IMR-90 (cell line): ENCODE measurements around the gene APOL3. TPM values are rescaled to one million over a fixed set of nuclear protein-coding genes. Genes with fewer than 3 reads are reported as not detected.

Source experiments
- ATAC-seq: fragments of 200-7000 bp; cut with Tn5 transposase; 2 replicates; pipeline ENCODE4 v1.9.1; 2020; ENCODE audit warnings: low read depth, mild to moderate bottlenecking, moderate library complexity
- BruUV-seq: library from RNA; stranded (reverse); fragments of 400-500 nt; replicated peaks from 2 replicates; lab custom pipeline; 2021; lab: Mats Ljungman, UMichigan
- CTCF ChIA-PET: fragments of 300-600 bp; formaldehyde crosslinking; extraction: SDS; loops from one replicate; lab custom pipeline; 2021; ENCODE audit warnings: antibody characterized with exemption; lab: Yijun Ruan, JAX
- POLR2A ChIA-PET: fragments of 300-600 bp; sonication (Branson Sonifier 250); formaldehyde crosslinking; loops from one replicate; lab custom pipeline; 2022; ENCODE audit warnings: antibody characterized with exemption; ENCODE audit not compliant: unreplicated experiment; lab: Charles Lee
- DNase-seq: peaks from one replicate; pipeline ENCODE4 v3.0.0; 2013
- H2AFZ ChIP-seq: replicated peaks from 2 replicates; pipeline ENCODE3; 2013; ENCODE audit warnings: low read length, mild to moderate bottlenecking; ENCODE audit not compliant: poor library complexity
- H2AK5ac ChIP-seq: 2 replicates; pipeline ENCODE4 v1.6.1; 2013; ENCODE audit warnings: low read depth, low read length, inconsistent platforms
- H2AK9ac ChIP-seq: replicated peaks from 2 replicates; pipeline ENCODE3; 2013; ENCODE audit warnings: mild to moderate bottlenecking, low read depth, low read length, moderate library complexity; ENCODE audit not compliant: poor library complexity
- H2BK120ac ChIP-seq: 2 replicates; pipeline ENCODE4 v1.6.1; 2013; ENCODE audit warnings: low read depth, low read length, inconsistent platforms
- H2BK15ac ChIP-seq: 3 replicates; pipeline ENCODE4 v1.6.1; 2013; ENCODE audit warnings: low read depth, low read length, inconsistent platforms
- H2BK20ac ChIP-seq: 2 replicates; pipeline ENCODE4 v1.6.1; 2013; ENCODE audit warnings: low read depth, mild to moderate bottlenecking, inconsistent platforms, low read length, moderate library complexity
- H2BK5ac ChIP-seq: 2 replicates; pipeline ENCODE4 v1.6.1; 2013; ENCODE audit warnings: mild to moderate bottlenecking, low read depth, low read length, inconsistent platforms; ENCODE audit not compliant: poor library complexity, severe bottlenecking
- H3K14ac ChIP-seq: replicated peaks from 2 replicates; pipeline ENCODE4 v1.6.1; 2013; ENCODE audit warnings: low read depth, low read length, inconsistent platforms
- H3K18ac ChIP-seq: 2 replicates; pipeline ENCODE4 v1.6.1; 2013; ENCODE audit warnings: low read depth, low read length, control low read depth
- H3K23ac ChIP-seq: 2 replicates; pipeline ENCODE4 v1.6.1; 2013; ENCODE audit warnings: low read depth, low read length, inconsistent platforms
- H3K27ac ChIP-seq: 2 replicates; pipeline ENCODE4 v1.5.1; 2013; ENCODE audit warnings: mild to moderate bottlenecking, control low read depth, low read length; ENCODE audit not compliant: insufficient read depth
- H3K27me3 ChIP-seq: 2 replicates; pipeline ENCODE4 v1.6.1; 2013; ENCODE audit warnings: low read length; ENCODE audit not compliant: control insufficient read depth, insufficient read depth
- H3K36me3 ChIP-seq: 2 replicates; pipeline ENCODE4 v1.6.1; 2013; ENCODE audit warnings: low read length, mixed read lengths; ENCODE audit not compliant: control insufficient read depth, insufficient read depth
- H3K4ac ChIP-seq: 2 replicates; pipeline ENCODE4 v1.6.1; 2013; ENCODE audit warnings: low read depth, low read length, inconsistent platforms
- H3K4me1 ChIP-seq: 2 replicates; pipeline ENCODE4 v1.6.1; 2013; ENCODE audit warnings: low read length, mixed read lengths; ENCODE audit not compliant: control insufficient read depth, insufficient read depth
- H3K4me2 ChIP-seq: 2 replicates; pipeline ENCODE4 v1.6.1; 2013; ENCODE audit warnings: low read depth, mild to moderate bottlenecking, control low read depth, low read length, moderate library complexity
- H3K4me3 ChIP-seq: 2 replicates; pipeline ENCODE4 v1.5.1; 2013; ENCODE audit warnings: low read depth, mild to moderate bottlenecking, control low read depth, low read length, moderate library complexity; ENCODE audit not compliant: insufficient read depth
- H3K56ac ChIP-seq: 2 replicates; pipeline ENCODE4 v1.6.1; 2013; ENCODE audit warnings: low read length, inconsistent platforms; ENCODE audit not compliant: insufficient read depth; ENCODE audit errors: extremely low read depth
- H3K79me1 ChIP-seq, 2 experiments: 2 replicates each; pipeline ENCODE4 v1.6.1; 2013; ENCODE audit warnings: low read length in 2 of 2, inconsistent platforms in 1 of 2, low read depth in 1 of 2
- H3K9ac ChIP-seq: 2 replicates; pipeline ENCODE4 v1.6.1; 2013; ENCODE audit warnings: low read depth, low read length, control low read depth
- H3K9me1 ChIP-seq: 2 replicates; pipeline ENCODE4 v1.6.1; 2013; ENCODE audit warnings: low read length, inconsistent platforms; ENCODE audit not compliant: insufficient read depth
- H3K9me3 ChIP-seq: 2 replicates; pipeline ENCODE4 v1.6.1; 2013; ENCODE audit warnings: low read length; ENCODE audit not compliant: control insufficient read depth, insufficient read depth
- H4K20me1 ChIP-seq: 2 replicates; pipeline ENCODE4 v1.6.1; 2013; ENCODE audit warnings: low read length, inconsistent platforms; ENCODE audit not compliant: insufficient read depth
- H4K5ac ChIP-seq: 2 replicates; pipeline ENCODE4 v1.6.1; 2013; ENCODE audit warnings: mild to moderate bottlenecking, low read depth, low read length, control low read depth
- H4K8ac ChIP-seq, 2 experiments: 2 replicates each; pipeline ENCODE4 v1.6.1; 2013; ENCODE audit warnings: low read depth in 2 of 2, low read length in 2 of 2, control low read depth in 1 of 2, inconsistent platforms in 1 of 2
- H4K91ac ChIP-seq: 2 replicates; pipeline ENCODE4 v1.6.1; 2013; ENCODE audit warnings: low read depth, low read length, inconsistent platforms; ENCODE audit not compliant: insufficient read depth
- CTCF ChIP-seq: conservative IDR thresholded peaks from 2 replicates; pipeline ENCODE4 v1.5.1; 2012; ENCODE audit warnings: mild to moderate bottlenecking, low read depth, low read length, improper control_type of control experiment
- FOS ChIP-seq: fragments of 150-350 bp; IDR thresholded peaks from 2 replicates; pipeline ENCODE4 v1.6.1; 2016; ENCODE audit warnings: low read depth, low read length
- MAFK ChIP-seq: IDR thresholded peaks from 2 replicates; pipeline ENCODE4 v1.6.1; 2012; ENCODE audit warnings: low read depth, low read length, improper control_type of control experiment
- POLR2A ChIP-seq: IDR thresholded peaks from 2 replicates; pipeline ENCODE4 v1.6.1; 2012; ENCODE audit warnings: mild to moderate bottlenecking, low read depth, low read length
- RFX5 ChIP-seq: IDR thresholded peaks from 2 replicates; pipeline ENCODE4 v1.8.0; 2012; ENCODE audit warnings: low read depth, mild to moderate bottlenecking, low read length, moderate library complexity
- WGBS, 2 experiments: methylation state at CpG; one replicate each; pipeline versions ENCODE4 v1.1.5 to v1.1.7; 2013; ENCODE audit warnings: missing lambda C conversion rate in 2 of 2; ENCODE audit not compliant: insufficient read length in 1 of 2; ENCODE audit errors: extremely low coverage in 2 of 2; 5-methylcytosine and 5-hydroxymethylcytosine counted together
- dilution Hi-C: fragments of 300-500 bp; cut with HindIII; formaldehyde crosslinking; loops from one replicate; pipeline ENCODE4 v1.14.3; 2018; ENCODE audit warnings: low sequenced_read_pairs; ENCODE audit not compliant: unreplicated experiment
- in situ Hi-C: fragments of 300-500 bp; cut with MboI; formaldehyde crosslinking; loops from 3 replicates; pipeline ENCODE4 v1.14.3; 2019; ENCODE audit warnings: low sequenced_read_pairs, inconsistent platforms, mixed read lengths
- intact Hi-C: fragments of 100-400 bp; cut with micrococcal nuclease; formaldehyde crosslinking; loops from 2 replicates; pipeline ENCODE4 v1.10.0; 2022
- polyA plus RNA-seq, 3 experiments: library from polyadenylated mRNA; depleted of rRNA; stranded (reverse); fragments of >200 nt; gene quantifications; 2 replicates each; pipeline ENCODE4 v1.2.3, GENCODE V29; 2012; ENCODE audit warnings: low replicate concordance in 1 of 3
- total RNA-seq: library from RNA; depleted of rRNA; stranded (reverse); fragments of >200 nt; gene quantifications from 2 replicates; pipeline ENCODE4 v1.2.3, GENCODE V29; 2012

The APOL3 gene
- total and polyA plus RNA-seq, 2 of the 4 experiments (the other 2 are of a cell fraction) = 1.4 to 2.3 TPM

- no CpG with 5 or more reads among the region's 5 CpGs for WGBS, 2 experiments
- Histone ChIP-seq H3K36me3 (no peaks in the 10 kb centered on the region), H2BK120ac (peak overlapping the region; percentile 54; the same call in 1 of the 2 replicates), H3K9me3 (no peaks in the 10 kb centered on the region), H2AK5ac (peak overlapping the region; percentile 74), H3K4ac (peak overlapping the region; percentile 74), H2BK5ac (peak overlapping the region; percentile 71), H4K8ac (peak overlapping the region in 1 of 2 experiments; percentile 67; a peak in 1 of 4 replicates), H3K4me3 (no peak overlapping the region), H3K18ac (no peak overlapping the region), H2BK20ac (no peak overlapping the region; the same call in 1 of the 2 replicates), H3K14ac (peak overlapping the region; percentile 73; the same call in 1 of the 2 replicates), H2AFZ (peak overlapping the region; percentile 71), H3K9ac (no peak overlapping the region), H3K79me1 (no peaks in the 10 kb centered on the region), H3K4me2 (peak overlapping the region; percentile 1; the same call in 1 of the 2 replicates), H3K4me1 (peaks cover 2% of the 10 kb centered on the region; the same call in 1 of the 2 replicates), H2BK15ac (no peak overlapping the region), H3K23ac (no peak overlapping the region; the same call in 1 of the 2 replicates), H4K91ac (no peak overlapping the region), H3K27ac (peak overlapping the region; percentile 24; the same call in 1 of the 2 replicates), H3K56ac (no peak overlapping the region), H4K5ac (no peak overlapping the region), H3K27me3 (peaks cover 23% of the 10 kb centered on the region), H3K9me1 (peaks cover 16% of the 10 kb centered on the region), H4K20me1 (no peaks in the 10 kb centered on the region), H2AK9ac (peak overlapping the region; percentile 74)
- TF ChIP-seq POLR2A (no peak), MAFK (no peak), RFX5 (no peak), FOS (peak; percentile 72; the same call in 1 of the 2 replicates), CTCF (no peak)
- intact Hi-C loops (no loop called here), dilution Hi-C loops (no loop called here), in situ Hi-C loops (no loop called here)
- ChIA-PET CTCF (interaction anchor here (0.6 kb wide), 1 partner anchor 681 kb away, joined by 7 read pairs; no protein-coding TSS in a partner anchor), POLR2A (no interaction called here)
- no TSS peak for BruUV-seq
- ATAC-seq (peak; percentile 89), DNase-seq (peak; percentile 80)
These were observed 24.1 kb downstream of the APOL3 start for GRCh38 chr22:36136475-36136874.
